NCI-H1105 treated with DMSO at 0.1 percent for 48 hours (cell line): ENCODE measurements around the gene TMEM127.
A peak's percentile ranks its signal among the peaks of the same experiment; 100 is the strongest.
"Not testable (repeated sequence)": the region's sequence is repeated elsewhere in the genome, so short reads cannot be mapped to it uniquely, and the experiment has no call there.

ENCODE experiments used
- DNase-seq: peaks from one replicate; lab custom pipeline; 2025; lab: John Stamatoyannopoulos, UW

The TMEM127 gene

GRCh38 chr2:96264086-96264485 lies 1.7 kb downstream of the TMEM127 start:
- DNase-seq = no peak

GRCh38 chr2:96262306-96262705 lies 3.5 kb downstream of the TMEM127 start:
- DNase-seq = no peak

- DNase-seq = no peak
These were observed 4.3 kb downstream of the TMEM127 start for GRCh38 chr2:96261328-96262003.

GRCh38 chr2:96260387-96261260 lies 5.2 kb downstream of the TMEM127 start:
- DNase-seq = no peak

GRCh38 chr2:96259497-96259921 lies 6.3 kb downstream of the TMEM127 start:
- no peak for DNase-seq

- DNase-seq = no peak
These were observed 7.4 kb downstream of the TMEM127 start for GRCh38 chr2:96258166-96259022.

GRCh38 chr2:96257744-96258143 lies 8.1 kb downstream of the TMEM127 start:
- DNase-seq = not testable (repeated sequence)

- DNase-seq = no peak
These were observed 9.1 kb downstream of the TMEM127 start for GRCh38 chr2:96256611-96257113.

- no peak for DNase-seq
These were observed 11.2 kb downstream of the TMEM127 start for GRCh38 chr2:96254571-96254970.

GRCh38 chr2:96253006-96253405 lies 12.8 kb downstream of the TMEM127 start:
- no peak for DNase-seq

GRCh38 chr2:96252526-96252925 lies 13.3 kb downstream of the TMEM127 start:
- no peak for DNase-seq

- peak; percentile 5 for DNase-seq
These were observed 14.0 kb downstream of the TMEM127 start for GRCh38 chr2:96251721-96252292.

- no peak for DNase-seq
These were observed 15.6 kb downstream of the TMEM127 start for GRCh38 chr2:96250188-96250587.

- DNase-seq = no peak
These were observed 16.1 kb downstream of the TMEM127 start for GRCh38 chr2:96249654-96250053.

GRCh38 chr2:96248624-96249023 lies 17.2 kb downstream of the TMEM127 start:
- DNase-seq = no peak

GRCh38 chr2:96247896-96248295 lies 17.9 kb downstream of the TMEM127 start:
- no peak for DNase-seq

GRCh38 chr2:96247009-96247408 lies 18.8 kb downstream of the TMEM127 start:
- DNase-seq = no peak

- no peak for DNase-seq
These were observed 20.0 kb downstream of the TMEM127 start for GRCh38 chr2:96245609-96246390.

- DNase-seq = no peak
These were observed 22.0 kb downstream of the TMEM127 start for GRCh38 chr2:96243843-96244242.

- no peak for DNase-seq
These were observed 23.7 kb downstream of the TMEM127 start for GRCh38 chr2:96241900-96242611.
